ENCODE results near the gene CRELD1.

DNA sequence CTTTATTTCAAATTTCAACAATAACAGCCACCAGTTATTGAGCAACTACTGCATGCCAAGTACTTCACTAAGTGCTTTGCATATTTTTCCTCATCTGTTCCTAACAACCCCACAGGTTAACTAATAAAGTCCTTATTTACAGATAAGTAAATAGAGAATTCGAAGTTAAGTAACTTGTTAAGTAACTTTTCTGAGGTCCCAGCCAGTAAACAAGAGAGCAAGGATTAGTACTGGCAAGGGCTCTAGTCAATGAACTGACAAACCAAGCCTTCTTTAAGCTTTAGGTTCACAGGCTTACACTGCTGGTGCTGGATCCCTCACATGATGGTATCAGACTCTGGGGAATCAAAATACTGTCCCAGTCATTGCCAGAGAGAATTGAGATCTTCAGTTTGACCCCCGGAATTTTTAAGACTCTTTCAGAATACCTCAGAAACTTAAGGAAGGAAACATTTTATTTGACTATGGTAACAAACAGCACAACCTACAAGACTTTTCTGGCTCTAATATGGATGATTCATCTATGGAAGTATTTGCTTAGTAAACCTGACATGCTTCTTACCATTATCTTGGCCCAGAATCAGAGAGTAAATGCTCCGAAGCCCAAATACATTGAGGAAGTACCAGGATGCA, 36.5 kb downstream of the CRELD1 start:
- TF ChIP-seq, protein P1, sequence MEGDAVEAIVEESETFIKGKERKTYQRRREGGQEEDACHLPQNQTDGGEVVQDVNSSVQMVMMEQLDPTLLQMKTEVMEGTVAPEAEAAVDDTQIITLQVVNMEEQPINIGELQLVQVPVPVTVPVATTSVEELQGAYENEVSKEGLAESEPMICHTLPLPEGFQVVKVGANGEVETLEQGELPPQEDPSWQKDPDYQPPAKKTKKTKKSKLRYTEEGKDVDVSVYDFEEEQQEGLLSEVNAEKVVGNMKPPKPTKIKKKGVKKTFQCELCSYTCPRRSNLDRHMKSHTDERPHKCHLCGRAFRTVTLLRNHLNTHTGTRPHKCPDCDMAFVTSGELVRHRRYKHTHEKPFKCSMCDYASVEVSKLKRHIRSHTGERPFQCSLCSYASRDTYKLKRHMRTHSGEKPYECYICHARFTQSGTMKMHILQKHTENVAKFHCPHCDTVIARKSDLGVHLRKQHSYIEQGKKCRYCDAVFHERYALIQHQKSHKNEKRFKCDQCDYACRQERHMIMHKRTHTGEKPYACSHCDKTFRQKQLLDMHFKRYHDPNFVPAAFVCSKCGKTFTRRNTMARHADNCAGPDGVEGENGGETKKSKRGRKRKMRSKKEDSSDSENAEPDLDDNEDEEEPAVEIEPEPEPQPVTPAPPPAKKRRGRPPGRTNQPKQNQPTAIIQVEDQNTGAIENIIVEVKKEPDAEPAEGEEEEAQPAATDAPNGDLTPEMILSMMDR (IDR thresholded peaks at IDR 0.05): no peak
- no peak for TF ChIP-seq POLR2A (IDR thresholded peaks at IDR 0.05)
